H7 (cell line): ENCODE results near the gene REXO4. TPM values are rescaled to one million over a fixed set of nuclear protein-coding genes. Genes with fewer than 3 reads are reported as not detected.

Source experiments
- DNase-seq: peaks from one replicate; pipeline ENCODE4 v3.0.0; 2012
- H3K27me3 ChIP-seq: 2 replicates; pipeline ENCODE4 v1.6.0; 2011; ENCODE audit warnings: mild to moderate bottlenecking, low read length; ENCODE audit not compliant: control insufficient read depth, insufficient read depth
- H3K36me3 ChIP-seq: replicated peaks from 2 replicates; pipeline ENCODE4 v1.5.1; 2011; ENCODE audit warnings: low read length; ENCODE audit not compliant: control insufficient read depth, insufficient read depth
- H3K4me3 ChIP-seq: 2 replicates; pipeline ENCODE4 v1.5.1; 2011; ENCODE audit warnings: low read depth, mild to moderate bottlenecking, control low read depth, low read length, moderate library complexity; ENCODE audit not compliant: insufficient read depth
- total RNA-seq: library from RNA; depleted of rRNA; stranded (reverse); fragments of >200 nt; shearing (Covaris generic); gene quantifications from 2 replicates; pipeline ENCODE4 v1.2.3, GENCODE V29; 2014

The REXO4 gene
- total RNA-seq, 1 experiment from 2014 or later: 28.5 TPM

- Histone ChIP-seq H3K4me3 (no peak overlapping the region), H3K36me3 (no peaks in the 10 kb centered on the region), H3K27me3 (no peaks in the 10 kb centered on the region)
- peak; percentile 81 for DNase-seq
These were observed 20.1 kb upstream of the REXO4 start for GRCh38 chr9:133437753-133438531.

DNA sequence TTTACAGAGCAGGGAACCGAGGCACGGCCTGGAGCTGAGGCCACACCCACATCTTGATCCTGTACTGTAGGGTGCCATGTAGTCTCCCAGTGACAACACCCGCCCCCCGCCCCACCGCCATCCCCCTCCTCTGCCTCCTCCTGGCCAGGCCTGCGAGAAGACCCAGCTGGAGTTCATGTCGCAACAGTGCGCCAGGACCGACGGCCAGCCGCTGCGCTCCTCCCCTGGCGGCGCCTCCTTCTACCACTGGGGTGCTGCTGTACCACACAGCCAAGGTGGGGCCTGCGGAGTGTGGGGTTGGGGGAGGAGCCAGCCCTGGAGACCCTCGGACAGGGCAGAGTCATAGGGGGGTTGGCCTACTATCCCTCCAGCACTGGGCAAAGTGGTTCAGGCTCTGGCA lies 18.9 kb upstream of the REXO4 start:
- peak; percentile 61 for DNase-seq
- no peak overlapping the region for H3K4me3 ChIP-seq
- no peaks in the 10 kb centered on the region for H3K27me3 ChIP-seq
- H3K36me3 ChIP-seq: no peaks in the 10 kb centered on the region

DNA sequence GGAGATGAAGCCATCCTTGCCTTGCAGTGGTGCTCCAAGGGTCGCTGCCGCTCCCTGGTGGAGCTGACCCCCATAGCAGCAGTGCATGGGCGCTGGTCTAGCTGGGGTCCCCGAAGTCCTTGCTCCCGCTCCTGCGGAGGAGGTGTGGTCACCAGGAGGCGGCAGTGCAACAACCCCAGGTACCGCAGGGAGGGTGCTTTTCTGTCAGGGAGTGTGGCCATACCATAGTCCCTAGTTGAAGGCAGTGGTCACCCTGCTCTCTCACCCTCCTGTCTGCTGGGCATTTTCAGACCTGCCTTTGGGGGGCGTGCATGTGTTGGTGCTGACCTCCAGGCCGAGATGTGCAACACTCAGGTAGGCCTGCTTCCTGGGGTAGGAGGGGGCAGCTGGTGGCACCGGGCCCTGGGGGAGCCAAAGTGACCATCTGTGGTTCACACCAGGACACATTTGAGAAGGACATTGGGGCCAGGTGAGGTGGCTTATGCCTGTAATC lies 15.6 kb upstream of the REXO4 start:
- DNase-seq: peak; percentile 69
- Histone ChIP-seq H3K27me3 (peaks cover 8% of the 10 kb centered on the region; the same call in 1 of the 2 replicates), H3K4me3 (no peak overlapping the region), H3K36me3 (no peaks in the 10 kb centered on the region)

GRCh38 chr9:133430244-133430643 lies 12.4 kb upstream of the REXO4 start:
- Histone ChIP-seq H3K27me3 (peaks cover 10% of the 10 kb centered on the region; the same call in 1 of the 2 replicates), H3K36me3 (no peaks in the 10 kb centered on the region), H3K4me3 (no peak overlapping the region; the same call in 1 of the 2 replicates)
- no peak for DNase-seq

- Histone ChIP-seq H3K27me3 (peaks cover 10% of the 10 kb centered on the region; the same call in 1 of the 2 replicates), H3K4me3 (peak overlapping the region; percentile 51), H3K36me3 (no peaks in the 10 kb centered on the region)
- DNase-seq: peak; percentile 99
These were observed 11.9 kb upstream of the REXO4 start for GRCh38 chr9:133429641-133430161.

GRCh38 chr9:133429214-133429613 lies 11.4 kb upstream of the REXO4 start:
- Histone ChIP-seq H3K27me3 (peaks cover 10% of the 10 kb centered on the region; the same call in 1 of the 2 replicates), H3K36me3 (no peaks in the 10 kb centered on the region), H3K4me3 (peak overlapping the region; percentile 51)
- DNase-seq: peak; percentile 92

- peaks cover 10% of the 10 kb centered on the region; the same call in 1 of the 2 replicates for H3K27me3 ChIP-seq
- H3K36me3 ChIP-seq: no peaks in the 10 kb centered on the region
- peak overlapping the region; percentile 51 for H3K4me3 ChIP-seq
- DNase-seq: peak; percentile 97
These were observed 10.8 kb upstream of the REXO4 start for GRCh38 chr9:133428617-133429101.

- H3K4me3 ChIP-seq: peak overlapping the region; percentile 51
- H3K27me3 ChIP-seq: peaks cover 10% of the 10 kb centered on the region; the same call in 1 of the 2 replicates
- H3K36me3 ChIP-seq: no peaks in the 10 kb centered on the region
- DNase-seq: peak; percentile 61
These were observed 10.0 kb upstream of the REXO4 start for GRCh38 chr9:133427658-133428348.

- H3K4me3 ChIP-seq: no peak overlapping the region
- H3K27me3 ChIP-seq: peaks cover 10% of the 10 kb centered on the region; the same call in 1 of the 2 replicates
- H3K36me3 ChIP-seq: no peaks in the 10 kb centered on the region
- DNase-seq: no peak
These were observed 8.2 kb upstream of the REXO4 start for GRCh38 chr9:133426011-133426410.

DNA sequence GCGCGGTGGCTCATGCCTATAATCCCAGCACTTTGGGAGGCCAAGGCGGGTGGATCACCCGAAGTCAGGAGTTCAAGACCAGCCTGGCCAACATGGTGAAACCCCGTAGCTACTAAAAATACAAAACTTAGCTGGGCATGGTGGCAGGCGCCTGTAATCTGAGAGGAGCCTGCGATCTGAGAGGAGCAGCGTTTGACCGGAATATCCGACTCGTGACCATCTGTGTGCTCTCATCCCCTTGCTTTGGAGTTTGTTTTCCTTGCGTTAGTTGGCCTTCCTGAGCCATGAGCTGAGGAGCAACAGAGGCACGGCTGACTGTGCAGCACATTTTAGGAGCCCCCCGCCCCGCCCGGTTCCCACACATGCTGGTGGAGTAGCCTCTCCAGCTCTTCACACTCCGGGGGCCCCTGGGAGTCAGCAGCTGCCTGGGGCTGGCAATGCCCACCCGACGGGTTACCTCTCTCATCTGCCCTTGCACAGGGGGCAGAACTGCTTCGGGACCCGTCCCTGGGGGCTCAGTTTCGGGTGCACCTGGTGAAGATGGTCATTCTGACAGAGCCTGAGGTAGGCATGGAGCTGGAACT lies 7.3 kb upstream of the REXO4 start:
- Histone ChIP-seq H3K36me3 (no peaks in the 10 kb centered on the region), H3K27me3 (peaks cover 8% of the 10 kb centered on the region; the same call in 1 of the 2 replicates), H3K4me3 (no peak overlapping the region)
- DNase-seq: no peak

DNA sequence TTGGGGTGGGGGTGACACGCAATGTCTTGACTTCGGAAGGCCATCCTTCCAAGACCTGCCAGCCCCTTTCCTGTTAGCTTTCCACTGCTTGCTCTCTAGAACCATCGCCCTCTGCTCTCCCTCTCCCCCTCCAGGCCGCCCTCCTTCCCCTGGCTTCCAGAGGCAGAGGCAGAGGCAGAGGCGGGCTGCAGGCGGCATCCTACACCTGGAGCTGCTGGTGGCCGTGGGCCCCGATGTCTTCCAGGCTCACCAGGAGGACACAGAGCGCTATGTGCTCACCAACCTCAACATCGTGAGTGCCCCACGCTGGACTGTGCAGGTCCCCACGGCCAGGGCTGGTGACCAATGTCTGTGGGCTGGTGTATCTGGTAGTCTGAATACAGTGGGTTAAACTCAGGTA lies 6.4 kb upstream of the REXO4 start:
- peak; percentile 33 for DNase-seq
- H3K36me3 ChIP-seq: no peaks in the 10 kb centered on the region
- H3K4me3 ChIP-seq: no peak overlapping the region
- peaks cover 2% of the 10 kb centered on the region; the same call in 1 of the 2 replicates for H3K27me3 ChIP-seq

DNA sequence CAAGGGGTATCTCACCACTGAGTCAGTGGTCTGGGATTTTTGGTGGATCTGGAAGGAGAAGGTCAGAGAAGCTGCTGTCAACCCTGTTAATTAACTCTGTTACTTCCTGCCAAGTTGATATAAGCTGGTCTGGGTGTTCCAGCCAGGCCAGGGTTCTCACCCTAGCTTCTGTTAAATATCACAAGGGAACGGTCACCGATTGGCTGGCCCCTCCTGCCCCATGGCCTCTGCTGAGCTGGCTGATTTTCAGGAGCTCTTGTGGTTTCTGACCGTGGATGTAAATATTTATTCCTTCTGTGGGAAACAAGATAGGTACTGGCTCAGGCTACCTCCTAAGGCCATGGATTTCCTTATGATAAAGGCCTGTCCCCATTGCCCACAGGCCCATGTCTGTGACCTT lies 5.4 kb upstream of the REXO4 start:
- Histone ChIP-seq H3K27me3 (peaks cover 2% of the 10 kb centered on the region; the same call in 1 of the 2 replicates), H3K36me3 (no peaks in the 10 kb centered on the region), H3K4me3 (no peak overlapping the region)
- no peak for DNase-seq

GRCh38 chr9:133421615-133422542 lies 4.1 kb upstream of the REXO4 start, which contains the start of gene ADAMTS13:
TSS of gene ADAMTS13 (plus strand) at chr9:133422367. CDS start at chr9:133422444, 77 bp downstream.
- Histone ChIP-seq H3K27me3 (no peaks in the 10 kb centered on the region), H3K36me3 (no peaks in the 10 kb centered on the region), H3K4me3 (no peak within 1 kb of the TSS)
- peak; percentile 77 for DNase-seq
